Loucy (cell line): Measurements from ENCODE around the gene GAS2L2.

Experiments
- H2AFZ ChIP-seq: fragments of 200-600 bp; sonication (generic); 2 replicates; pipeline ENCODE4 v1.6.0; 2016; ENCODE audit warnings: antibody characterized with exemption, mild to moderate bottlenecking, low read length, moderate library complexity
- H3F3A ChIP-seq: fragments of 200-600 bp; 2 replicates; pipeline ENCODE4 v1.6.0; 2016; ENCODE audit warnings: antibody characterized with exemption, low read depth, mild to moderate bottlenecking
- H3K27me3 ChIP-seq: fragments of 200-600 bp; sonication (generic); 2 replicates; pipeline ENCODE4 v1.6.1; 2014; ENCODE audit warnings: low read length, mild to moderate bottlenecking; ENCODE audit not compliant: insufficient read depth, poor library complexity, severe bottlenecking
- H3K36me3 ChIP-seq: fragments of 200-600 bp; sonication (generic); 2 replicates; pipeline ENCODE4 v1.6.1; 2016; ENCODE audit warnings: low read length; ENCODE audit not compliant: insufficient read depth
- H3K4me1 ChIP-seq: fragments of 200-600 bp; sonication (generic); 2 replicates; pipeline ENCODE4 v1.5.1; 2014; ENCODE audit warnings: low read length, mild to moderate bottlenecking; ENCODE audit not compliant: insufficient read depth, poor library complexity, severe bottlenecking
- H3K4me2 ChIP-seq: fragments of 200-600 bp; sonication (generic); 2 replicates; pipeline ENCODE4 v1.6.0; 2014; ENCODE audit warnings: antibody characterized with exemption, low read length, low read depth, mild to moderate bottlenecking; ENCODE audit not compliant: poor library complexity, severe bottlenecking
- H3K4me3 ChIP-seq: fragments of 200-600 bp; sonication (generic); 2 replicates; pipeline ENCODE4 v1.5.1; 2014; ENCODE audit warnings: low read length, mild to moderate bottlenecking, mixed read lengths; ENCODE audit not compliant: poor library complexity, severe bottlenecking
- H3K79me2 ChIP-seq: fragments of 200-600 bp; sonication (generic); 2 replicates; pipeline ENCODE4 v1.6.1; 2014; ENCODE audit warnings: low read length; ENCODE audit not compliant: insufficient read depth
- H3K9ac ChIP-seq: fragments of 200-600 bp; sonication (generic); 2 replicates; pipeline ENCODE4 v1.6.0; 2014; ENCODE audit warnings: mild to moderate bottlenecking, low read depth, low read length, moderate library complexity; ENCODE audit not compliant: poor library complexity, severe bottlenecking
- H3K9me2 ChIP-seq: fragments of 200-600 bp; sonication (generic); replicated peaks from 2 replicates; pipeline ENCODE4 v1.6.1; 2016; ENCODE audit warnings: low read depth, low read length, mixed read lengths
- H3K9me3 ChIP-seq: fragments of 200-600 bp; sonication (generic); 2 replicates; pipeline ENCODE4 v1.6.1; 2014; ENCODE audit warnings: mild to moderate bottlenecking, antibody characterized with exemption, low read length, low read depth; ENCODE audit not compliant: insufficient read depth
- H4K20me1 ChIP-seq: fragments of 200-600 bp; sonication (generic); 2 replicates; pipeline ENCODE4 v1.6.0; 2014; ENCODE audit warnings: antibody characterized with exemption, low read length, mild to moderate bottlenecking; ENCODE audit not compliant: insufficient read depth, poor library complexity, severe bottlenecking
- EZH2phosphoT487 ChIP-seq: fragments of 200-600 bp; IDR thresholded peaks from 2 replicates; pipeline ENCODE4 v1.6.1; 2018; ENCODE audit warnings: antibody characterized with exemption, mild to moderate bottlenecking, moderate library complexity, borderline replicate concordance
- TF ChIP-seq, protein P1 (sequence below): fragments of 200-600 bp; sonication (generic); conservative IDR thresholded peaks from 2 replicates; pipeline ENCODE4 v1.5.1; 2014; ENCODE audit warnings: mild to moderate bottlenecking, antibody characterized with exemption, low read length

GAS2L2 gene

DNA sequence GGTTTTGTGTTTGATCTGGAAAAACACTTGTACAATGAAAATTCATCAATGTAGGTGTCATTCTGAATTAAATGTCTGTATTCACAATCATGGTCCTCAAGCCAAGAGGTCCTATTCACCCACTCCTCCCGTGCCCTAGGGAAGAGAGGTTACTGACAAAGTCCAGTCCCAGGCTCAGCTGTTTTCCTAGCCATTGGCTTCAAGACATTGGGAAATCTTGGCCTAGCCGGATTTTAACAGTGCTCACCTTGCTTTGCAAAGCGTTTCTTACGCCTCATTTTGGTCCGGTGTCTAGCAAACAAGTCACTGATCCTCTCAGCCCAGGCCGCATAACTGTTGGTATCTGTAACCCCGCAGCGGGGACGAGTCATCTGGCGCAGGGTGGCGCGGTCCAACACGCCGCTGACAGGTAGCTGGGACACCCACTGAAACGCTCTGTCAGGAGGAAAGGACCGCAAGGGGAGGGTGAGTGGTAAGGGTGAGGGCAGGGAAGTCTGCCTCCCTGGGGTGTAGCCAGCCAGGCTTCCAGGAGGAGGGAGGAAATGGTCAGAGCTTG is 25.7 kb upstream of the GAS2L2 start:
- Histone ChIP-seq H3F3A (no peaks in the 10 kb centered on the region), H4K20me1 (no peaks in the 10 kb centered on the region), H3K36me3 (no peaks in the 10 kb centered on the region), H3K4me3 (no peak overlapping the region), H3K79me2 (no peaks in the 10 kb centered on the region), H3K9me3 (no peaks in the 10 kb centered on the region), H3K9me2 (no peaks in the 10 kb centered on the region), H2AFZ (no peak overlapping the region), H3K4me2 (no peak overlapping the region), H3K4me1 (peaks cover 3% of the 10 kb centered on the region), H3K9ac (no peak overlapping the region), H3K27me3 (no peaks in the 10 kb centered on the region)
- TF ChIP-seq, protein P1, sequence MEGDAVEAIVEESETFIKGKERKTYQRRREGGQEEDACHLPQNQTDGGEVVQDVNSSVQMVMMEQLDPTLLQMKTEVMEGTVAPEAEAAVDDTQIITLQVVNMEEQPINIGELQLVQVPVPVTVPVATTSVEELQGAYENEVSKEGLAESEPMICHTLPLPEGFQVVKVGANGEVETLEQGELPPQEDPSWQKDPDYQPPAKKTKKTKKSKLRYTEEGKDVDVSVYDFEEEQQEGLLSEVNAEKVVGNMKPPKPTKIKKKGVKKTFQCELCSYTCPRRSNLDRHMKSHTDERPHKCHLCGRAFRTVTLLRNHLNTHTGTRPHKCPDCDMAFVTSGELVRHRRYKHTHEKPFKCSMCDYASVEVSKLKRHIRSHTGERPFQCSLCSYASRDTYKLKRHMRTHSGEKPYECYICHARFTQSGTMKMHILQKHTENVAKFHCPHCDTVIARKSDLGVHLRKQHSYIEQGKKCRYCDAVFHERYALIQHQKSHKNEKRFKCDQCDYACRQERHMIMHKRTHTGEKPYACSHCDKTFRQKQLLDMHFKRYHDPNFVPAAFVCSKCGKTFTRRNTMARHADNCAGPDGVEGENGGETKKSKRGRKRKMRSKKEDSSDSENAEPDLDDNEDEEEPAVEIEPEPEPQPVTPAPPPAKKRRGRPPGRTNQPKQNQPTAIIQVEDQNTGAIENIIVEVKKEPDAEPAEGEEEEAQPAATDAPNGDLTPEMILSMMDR: no peak
- no peak for TF ChIP-seq EZH2phosphoT487

DNA sequence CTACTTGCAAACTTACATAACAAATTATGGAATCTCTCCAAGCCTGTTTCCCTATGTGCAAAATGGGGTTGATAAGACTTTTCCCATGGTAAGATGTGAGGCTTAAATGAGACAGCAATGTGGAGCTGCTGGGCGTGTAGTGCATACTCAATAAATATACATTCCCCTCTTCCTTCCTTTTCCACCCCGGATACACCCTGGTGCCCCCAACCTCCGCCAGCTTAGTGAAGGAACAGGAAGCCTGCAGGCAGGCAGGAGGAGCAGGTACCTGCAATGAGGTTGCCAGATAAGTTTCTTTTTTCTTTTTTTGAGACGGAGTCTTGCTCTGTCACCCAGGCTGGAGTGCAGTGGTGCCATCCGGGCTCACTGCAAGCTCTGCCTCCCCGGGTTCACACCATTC is 22.5 kb upstream of the GAS2L2 start:
- Histone ChIP-seq H2AFZ (no peak overlapping the region), H3K4me1 (peaks cover 12% of the 10 kb centered on the region), H3F3A (no peaks in the 10 kb centered on the region), H3K79me2 (no peaks in the 10 kb centered on the region), H3K27me3 (no peaks in the 10 kb centered on the region), H3K9me2 (no peaks in the 10 kb centered on the region), H3K9me3 (no peaks in the 10 kb centered on the region), H3K9ac (no peak overlapping the region), H3K4me3 (no peak overlapping the region), H3K36me3 (no peaks in the 10 kb centered on the region), H3K4me2 (no peak overlapping the region), H4K20me1 (no peaks in the 10 kb centered on the region)
- TF ChIP-seq, protein P1: no peak
- TF ChIP-seq EZH2phosphoT487: no peak

DNA sequence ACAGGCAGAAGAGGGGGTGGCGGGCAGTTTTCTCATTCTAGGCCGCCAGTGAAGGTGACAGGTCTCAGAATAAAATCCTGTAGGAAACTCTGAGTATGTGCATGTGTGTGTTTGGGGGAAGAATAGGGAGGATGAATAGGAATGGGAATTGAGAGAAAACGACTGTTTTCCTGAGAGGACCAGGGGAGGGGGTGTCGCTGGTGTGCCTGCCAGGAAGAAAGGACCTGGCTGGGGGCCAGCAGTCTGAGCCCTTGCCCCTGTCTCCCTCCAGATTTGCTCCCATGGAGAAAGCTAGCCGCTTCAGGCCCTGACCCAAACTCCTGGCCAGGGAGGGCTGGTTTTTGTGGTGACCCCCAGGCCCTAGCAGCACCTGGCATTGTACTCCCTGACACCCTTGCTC is 22.0 kb upstream of the GAS2L2 start:
- no peaks in the 10 kb centered on the region for H3K79me2 ChIP-seq
- no peak overlapping the region for H2AFZ ChIP-seq
- TF ChIP-seq, protein P1: no peak
- TF ChIP-seq EZH2phosphoT487: no peak
- H3K9ac ChIP-seq: no peak overlapping the region
- H3F3A ChIP-seq: no peaks in the 10 kb centered on the region
- no peaks in the 10 kb centered on the region for H3K9me2 ChIP-seq
- H3K4me2 ChIP-seq: no peak overlapping the region
- H3K4me1 ChIP-seq: peaks cover 12% of the 10 kb centered on the region
- no peak overlapping the region for H3K4me3 ChIP-seq
- no peaks in the 10 kb centered on the region for H4K20me1 ChIP-seq
- H3K9me3 ChIP-seq: no peaks in the 10 kb centered on the region
- no peaks in the 10 kb centered on the region for H3K36me3 ChIP-seq
- H3K27me3 ChIP-seq: no peaks in the 10 kb centered on the region
